Hematopoietic multipotent progenitor cell treated with erythropoietin and hydrocortisone succinate and interleukin-3 and kit ligand, for 6 days (in vitro differentiated cells): Measurements from ENCODE around the gene NDFIP1.

Source experiments
- DNase-seq: peaks from one replicate; pipeline ENCODE4 v3.0.0-alpha.2; 2015

NDFIP1 gene

DNA sequence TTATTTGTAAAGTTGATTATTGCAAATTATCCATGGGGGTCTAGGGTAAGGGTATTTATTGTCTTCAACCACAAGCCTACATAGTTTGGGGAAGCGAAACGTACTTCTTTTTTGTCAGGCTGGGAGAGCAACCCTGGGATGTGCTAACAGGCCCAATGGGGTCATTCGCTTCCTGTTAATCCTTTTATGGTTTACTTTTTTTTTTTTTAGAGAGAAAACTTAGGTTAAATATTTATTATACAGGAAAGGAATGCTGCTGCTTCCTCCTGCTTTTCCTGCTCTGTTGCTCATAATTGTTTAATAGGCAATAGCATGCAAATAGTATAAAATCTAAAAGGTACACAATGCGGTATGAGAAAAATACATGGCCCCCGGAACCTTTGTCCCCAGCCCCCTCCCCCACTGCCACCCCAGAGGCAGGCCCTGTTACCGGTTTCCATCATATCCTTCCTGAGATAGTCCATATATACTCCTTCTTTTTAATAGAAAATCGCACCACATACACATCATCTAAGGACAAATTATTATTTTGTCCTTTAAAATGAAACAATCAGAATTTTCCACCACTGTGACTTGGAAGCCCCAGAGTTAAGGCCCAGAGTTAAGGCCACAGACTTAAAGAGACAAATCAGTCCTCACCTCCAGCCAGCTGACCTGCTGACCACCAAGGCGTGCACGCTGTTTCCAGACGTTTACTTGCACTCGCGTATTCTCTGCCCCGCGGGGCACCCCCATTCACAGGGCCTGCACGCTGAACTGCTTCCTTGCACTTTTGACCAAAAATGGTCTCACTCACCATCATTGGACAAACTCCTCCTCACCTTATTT, 83.9 kb downstream of the NDFIP1 start:
- no peak for DNase-seq

DNA sequence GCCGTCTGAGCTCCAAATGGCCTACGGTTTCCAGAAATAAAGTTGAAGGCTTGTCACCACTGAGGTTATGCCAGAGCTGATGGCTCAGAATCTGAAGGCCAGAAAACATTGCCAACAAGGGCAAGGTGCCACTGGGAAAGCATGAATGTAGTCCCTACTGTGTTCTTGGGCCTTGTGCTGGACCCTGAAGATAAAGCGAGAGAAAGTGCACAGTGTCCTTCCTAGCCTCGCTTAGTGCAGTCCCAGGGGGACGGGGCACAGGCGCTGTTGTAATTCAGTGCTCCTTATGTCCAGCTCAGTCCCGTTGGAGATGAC, 84.5 kb downstream of the NDFIP1 start:
- no peak for DNase-seq

DNA sequence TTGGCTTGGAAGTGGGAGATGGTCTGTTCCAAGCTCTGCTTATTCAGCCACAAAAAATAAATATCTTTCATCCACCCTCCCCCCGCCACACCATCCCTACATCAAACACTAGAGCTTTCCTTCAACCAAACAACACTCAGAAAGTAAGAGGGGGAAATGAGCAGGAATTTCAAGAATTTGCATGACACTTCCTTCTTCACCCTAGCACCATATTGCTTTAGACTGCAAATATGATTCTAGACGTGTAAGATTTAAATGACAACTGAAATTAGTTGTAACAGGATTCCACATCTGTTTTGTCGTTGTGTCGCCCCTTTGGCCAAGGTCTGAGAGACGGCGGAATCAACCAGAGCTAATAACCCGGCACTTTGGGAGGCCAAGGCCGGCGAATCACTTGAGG, 88.5 kb downstream of the NDFIP1 start:
- no peak for DNase-seq

DNA sequence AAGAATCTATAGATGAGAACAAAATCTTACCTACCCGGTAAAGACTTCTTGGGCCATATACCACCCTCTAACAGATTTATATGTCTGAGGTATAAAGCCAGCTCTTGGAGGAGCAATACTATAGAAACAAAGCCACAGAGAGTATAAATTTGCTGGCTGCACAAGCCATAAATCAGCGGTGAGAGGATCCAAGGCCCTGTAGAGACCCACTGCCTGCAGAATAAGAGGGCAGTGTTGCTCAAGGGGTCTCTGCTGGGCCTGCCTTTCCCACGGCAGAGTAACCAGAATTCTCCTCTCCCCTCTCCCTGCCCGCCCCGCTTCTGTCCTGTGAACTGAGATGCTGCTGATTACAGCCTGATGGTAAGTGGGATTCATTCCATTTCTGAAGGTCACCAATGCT, 89.2 kb downstream of the NDFIP1 start:
- no peak for DNase-seq

DNA sequence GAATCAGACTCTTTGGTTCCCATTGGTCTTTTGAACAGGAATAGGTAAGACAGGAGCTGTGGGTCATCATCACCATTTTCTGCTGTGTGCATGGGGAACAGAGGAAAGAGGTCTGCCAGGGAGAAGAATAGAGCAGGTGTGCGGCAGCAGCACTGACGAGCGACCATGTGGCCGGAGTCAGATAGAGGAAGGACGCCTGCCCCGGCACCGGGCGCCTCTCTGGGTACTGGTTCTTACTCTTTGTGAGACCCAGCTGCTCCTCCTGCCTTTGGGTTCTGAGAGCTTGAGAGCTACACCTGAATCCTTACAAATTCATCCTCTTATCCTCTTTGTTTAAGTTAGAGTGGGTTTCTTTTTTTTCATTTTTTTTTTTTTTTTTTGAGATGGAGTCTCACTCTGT, 90.8 kb downstream of the NDFIP1 start:
- no peak for DNase-seq

DNA sequence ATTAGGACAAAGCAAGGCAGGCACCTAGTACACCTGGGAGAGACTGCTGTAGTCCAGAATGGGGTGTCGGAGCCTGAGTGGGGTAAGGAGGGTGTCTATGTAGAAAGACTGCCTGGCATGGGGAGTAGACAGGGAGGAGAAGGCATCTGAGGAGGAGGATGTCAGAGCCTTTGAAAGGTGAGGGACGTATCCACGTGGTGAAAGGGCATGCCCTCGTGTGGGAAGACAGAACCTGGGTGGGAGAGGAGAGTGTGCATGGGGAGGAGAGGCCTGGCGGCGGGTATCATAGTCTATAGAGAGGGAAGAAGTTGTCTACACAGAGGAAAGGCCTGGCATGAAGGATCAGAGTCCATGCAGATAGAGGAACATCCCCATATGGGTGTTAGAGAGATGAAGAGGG, 91.8 kb downstream of the NDFIP1 start:
- no peak for DNase-seq

- no peak for DNase-seq
Measured at GRCh38 chr5:142201471-142201887, 92.9 kb downstream of the NDFIP1 start.

DNA sequence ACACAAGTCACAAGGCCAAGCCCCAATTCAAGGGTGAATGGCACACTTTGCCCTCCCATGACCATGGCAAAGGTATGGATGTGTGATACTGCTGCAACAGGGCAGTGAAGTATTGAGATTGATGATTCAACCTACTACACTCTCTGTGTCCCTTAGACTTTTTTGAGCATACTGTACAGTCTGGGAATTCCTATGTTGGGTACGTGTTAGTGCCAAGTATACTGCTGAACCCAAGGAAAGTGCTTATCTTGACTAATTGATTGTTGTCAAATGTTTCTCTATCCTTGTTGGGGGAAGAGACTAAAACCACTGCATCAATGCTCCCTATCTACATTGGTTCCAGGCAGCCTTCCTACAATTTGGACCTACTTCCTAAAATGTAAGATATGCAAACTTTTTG, 93.7 kb downstream of the NDFIP1 start:
- no peak for DNase-seq
